GM12878 (cell line): ENCODE data around the gene NR1I3.

Experiments used
- EP300 ChIP-seq, 2 experiments: fragments of 150-350 bp in 1 of 2; IDR thresholded peaks; 2 replicates each; pipeline ENCODE4 v1.6.1; 2011 to 2012; ENCODE audit warnings: low read depth in 2 of 2, low read length in 2 of 2, borderline replicate concordance in 1 of 2, improper control_type of control experiment in 1 of 2, inconsistent platforms in 1 of 2; ENCODE audit not compliant: control insufficient read depth in 1 of 2
- ESRRA ChIP-seq: IDR thresholded peaks from 2 replicates; pipeline ENCODE4 v1.6.1; 2012; ENCODE audit warnings: mild to moderate bottlenecking, low read length, improper control_type of control experiment
- EZH2 ChIP-seq: IDR thresholded peaks from 2 replicates; pipeline ENCODE4 v1.6.1; 2012; ENCODE audit warnings: low read depth, mild to moderate bottlenecking, control low read depth, inconsistent platforms, low read length, borderline replicate concordance; ENCODE audit not compliant: control insufficient read depth
- NFIC ChIP-seq: IDR thresholded peaks from 2 replicates; pipeline ENCODE4 v1.6.1; 2012; ENCODE audit warnings: low read depth, mild to moderate bottlenecking, inconsistent platforms, low read length, moderate library complexity
- PAX8 ChIP-seq: fragments of 450-650 bp; IDR thresholded peaks from 2 replicates; pipeline ENCODE4 v1.6.1; 2017; ENCODE audit warnings: mild to moderate bottlenecking, moderate library complexity
- SMAD1 ChIP-seq: fragments of 450-650 bp; IDR thresholded peaks from 2 replicates; pipeline ENCODE4 v1.6.1; 2018; ENCODE audit warnings: mild to moderate bottlenecking, low read depth; ENCODE audit not compliant: partially characterized antibody
- TAF1 ChIP-seq: IDR thresholded peaks from 2 replicates; pipeline ENCODE4 v1.6.1; 2011; ENCODE audit warnings: mild to moderate bottlenecking, low read depth, low read length, borderline replicate concordance
- TF ChIP-seq, protein P1 (sequence below), 3 experiments: IDR thresholded peaks in 2 of 3; conservative IDR thresholded peaks in 1 of 3; 2 replicates each; pipeline ENCODE4 v1.5.1; 2011; ENCODE audit warnings: low read depth in 3 of 3, low read length in 3 of 3, mild to moderate bottlenecking in 3 of 3, control low read depth in 2 of 3, moderate library complexity in 2 of 3, inconsistent platforms in 1 of 3, mixed read lengths in 1 of 3; ENCODE audit not compliant: control insufficient read depth in 2 of 3, insufficient read depth in 1 of 3; ENCODE audit errors: extremely low read depth in 1 of 3
- TF ChIP-seq, protein P2 (sequence below): IDR thresholded peaks from 2 replicates; pipeline ENCODE4 v1.6.1; 2012; ENCODE audit warnings: low read depth, low read length, improper control_type of control experiment

DNA sequence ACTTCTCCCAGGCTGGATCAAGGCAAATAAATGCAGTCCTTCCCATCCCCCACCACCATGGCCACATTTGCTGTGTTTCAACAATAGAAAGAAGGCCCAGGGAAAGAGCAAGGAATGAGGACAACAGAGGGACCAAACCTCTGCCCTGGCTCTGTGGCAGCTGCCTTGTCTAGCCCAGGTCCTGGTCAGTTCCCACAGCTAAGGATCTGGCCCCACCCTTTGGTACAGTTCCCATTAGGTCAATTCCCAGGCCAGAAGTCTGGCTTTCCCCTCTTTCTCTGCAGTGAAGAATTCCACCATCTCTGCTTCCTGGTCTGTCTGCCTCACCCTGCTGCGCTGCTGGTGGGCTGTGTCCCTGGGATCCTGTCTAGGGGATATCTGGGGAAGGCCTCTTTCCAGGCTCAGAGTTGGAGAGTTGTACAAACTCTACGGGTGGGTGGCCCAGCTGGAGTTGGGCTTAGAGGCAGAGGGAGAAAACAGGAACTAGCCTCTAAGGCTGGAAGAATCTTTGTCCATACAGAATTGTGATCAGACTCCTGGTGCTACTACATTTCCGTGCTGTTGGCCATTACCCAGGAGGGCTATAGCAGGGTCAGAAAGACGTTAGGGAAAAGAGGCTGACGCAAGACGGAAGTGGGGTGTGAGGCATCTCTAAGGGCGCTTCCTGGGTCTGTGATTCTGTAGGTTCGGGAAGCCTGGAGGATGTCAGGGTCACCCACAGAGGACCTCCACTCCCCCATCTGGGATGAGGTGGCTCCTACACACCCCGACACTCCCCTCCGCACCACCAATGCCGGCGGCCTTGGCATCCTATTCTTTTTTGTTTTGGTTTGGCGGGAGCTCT, 36.8 kb downstream of the NR1I3 start:
- no peak for TF ChIP-seq EZH2
- no peak for TF ChIP-seq PAX8
- TF ChIP-seq SMAD1, result no peak
- TF ChIP-seq, protein P1, sequence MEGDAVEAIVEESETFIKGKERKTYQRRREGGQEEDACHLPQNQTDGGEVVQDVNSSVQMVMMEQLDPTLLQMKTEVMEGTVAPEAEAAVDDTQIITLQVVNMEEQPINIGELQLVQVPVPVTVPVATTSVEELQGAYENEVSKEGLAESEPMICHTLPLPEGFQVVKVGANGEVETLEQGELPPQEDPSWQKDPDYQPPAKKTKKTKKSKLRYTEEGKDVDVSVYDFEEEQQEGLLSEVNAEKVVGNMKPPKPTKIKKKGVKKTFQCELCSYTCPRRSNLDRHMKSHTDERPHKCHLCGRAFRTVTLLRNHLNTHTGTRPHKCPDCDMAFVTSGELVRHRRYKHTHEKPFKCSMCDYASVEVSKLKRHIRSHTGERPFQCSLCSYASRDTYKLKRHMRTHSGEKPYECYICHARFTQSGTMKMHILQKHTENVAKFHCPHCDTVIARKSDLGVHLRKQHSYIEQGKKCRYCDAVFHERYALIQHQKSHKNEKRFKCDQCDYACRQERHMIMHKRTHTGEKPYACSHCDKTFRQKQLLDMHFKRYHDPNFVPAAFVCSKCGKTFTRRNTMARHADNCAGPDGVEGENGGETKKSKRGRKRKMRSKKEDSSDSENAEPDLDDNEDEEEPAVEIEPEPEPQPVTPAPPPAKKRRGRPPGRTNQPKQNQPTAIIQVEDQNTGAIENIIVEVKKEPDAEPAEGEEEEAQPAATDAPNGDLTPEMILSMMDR (IDR thresholded peaks at IDR 0.05 in 2 of 3, conservative IDR thresholded peaks at IDR 0.05 in 1 of 3; ENCODE audit: control insufficient read depth in 2 of 3, extremely low read depth in 1 of 3, insufficient read depth in 1 of 3, low read depth in 3 of 3, low read length in 3 of 3), result no peak
- TF ChIP-seq, protein P2, sequence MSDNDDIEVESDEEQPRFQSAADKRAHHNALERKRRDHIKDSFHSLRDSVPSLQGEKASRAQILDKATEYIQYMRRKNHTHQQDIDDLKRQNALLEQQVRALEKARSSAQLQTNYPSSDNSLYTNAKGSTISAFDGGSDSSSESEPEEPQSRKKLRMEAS, result no peak
- TF ChIP-seq TAF1, result no peak
- TF ChIP-seq ESRRA, result no peak
- TF ChIP-seq EP300 (IDR thresholded peaks at IDR 0.05; ENCODE audit: borderline replicate concordance in 1 of 2, control insufficient read depth in 1 of 2, low read depth in 2 of 2, low read length in 2 of 2), result no peak
- TF ChIP-seq NFIC, result no peak
